GM18526 (cell line): ENCODE measurements around the gene AGBL1.

ENCODE experiments used
- POLR2A ChIP-seq: IDR thresholded peaks from 3 replicates; pipeline ENCODE4 v1.6.1; 2011; ENCODE audit not compliant: insufficient read length; ENCODE audit errors: extremely low read depth

Gene AGBL1

DNA sequence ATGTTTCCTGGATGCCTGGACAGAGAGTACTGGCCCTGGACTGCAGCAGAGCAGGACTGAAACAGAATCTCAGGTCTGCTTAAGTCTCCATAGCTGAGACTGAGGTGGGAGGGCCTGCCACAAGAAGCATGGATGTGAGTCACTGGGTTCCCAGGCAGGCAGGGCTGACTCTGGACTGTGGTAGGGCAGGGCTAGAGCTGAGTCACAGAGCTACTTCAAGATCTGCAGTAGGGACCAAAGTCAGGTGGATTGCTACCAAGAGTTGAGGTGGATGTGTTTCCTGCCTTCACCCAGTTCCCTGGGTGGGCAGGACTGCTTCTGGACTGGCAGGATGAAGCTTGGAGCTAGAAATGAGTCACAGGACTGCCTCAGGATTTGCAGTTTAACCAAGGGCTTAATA lies 282.9 kb downstream of the AGBL1 start:
- TF ChIP-seq POLR2A: no peak

DNA sequence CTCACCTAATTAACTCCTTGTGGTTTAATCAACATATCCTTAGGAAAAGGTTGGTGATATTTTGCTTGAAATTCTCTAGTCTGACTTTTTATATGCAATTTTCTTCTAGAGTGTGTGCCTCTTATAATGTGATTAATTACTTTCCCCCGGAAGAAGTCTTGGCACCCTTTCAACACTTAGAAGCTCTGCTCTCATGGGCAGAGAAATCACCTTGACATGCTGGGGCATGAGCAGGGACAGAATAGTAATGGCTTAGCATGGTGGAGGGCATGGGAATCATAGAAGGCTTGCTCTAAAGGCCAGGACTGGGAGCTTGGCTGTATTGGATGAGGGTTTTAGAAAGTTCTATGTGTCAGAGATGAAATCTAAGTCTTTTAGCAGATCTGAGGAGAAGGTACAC lies 293.5 kb downstream of the AGBL1 start:
- no peak for TF ChIP-seq POLR2A

DNA sequence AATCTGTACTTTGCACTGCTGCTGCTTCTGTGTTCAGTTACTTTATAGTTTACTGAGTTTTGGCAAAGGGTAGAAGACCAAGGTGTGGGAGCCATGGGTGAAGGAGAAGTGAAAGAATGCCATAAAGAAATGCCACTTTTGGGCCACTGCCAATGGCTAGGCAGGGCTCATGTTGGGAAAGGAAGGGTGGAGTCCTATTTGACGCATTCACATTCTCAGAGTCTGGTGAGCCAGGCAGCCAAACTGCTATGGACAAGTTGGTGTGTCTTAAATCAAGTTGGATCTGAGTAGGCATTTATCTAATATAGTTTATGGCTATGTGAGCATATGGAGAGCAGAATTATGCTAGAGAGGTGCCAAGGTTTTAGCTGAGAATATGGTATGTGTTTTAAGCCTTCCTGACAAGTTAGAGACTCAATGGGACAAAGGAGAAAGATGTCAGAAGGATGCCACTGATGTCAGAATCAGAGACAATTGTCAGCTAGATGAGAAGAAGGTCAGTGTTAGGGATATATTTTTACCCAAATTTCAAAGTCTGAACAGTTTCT lies 296.1 kb downstream of the AGBL1 start:
- TF ChIP-seq POLR2A: no peak

DNA sequence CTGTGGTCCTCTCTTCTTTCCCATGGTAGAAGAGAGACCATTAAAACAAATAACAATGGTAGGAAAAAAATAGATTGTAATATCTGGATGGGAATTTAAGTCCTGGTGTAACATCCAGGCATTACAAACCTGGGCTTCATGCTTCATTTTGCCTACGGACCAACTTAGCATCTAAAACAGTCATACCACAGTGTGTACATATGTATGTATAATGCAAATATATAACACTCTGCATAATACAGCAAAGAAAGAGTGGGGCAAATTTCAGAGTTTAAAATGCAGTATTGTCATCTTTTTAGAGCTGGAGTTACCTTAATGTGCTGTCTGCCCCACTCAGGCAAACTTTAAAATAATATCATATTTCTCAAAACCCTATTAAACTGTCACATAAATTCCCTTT lies 298.2 kb downstream of the AGBL1 start:
- TF ChIP-seq POLR2A: no peak

- no peak for TF ChIP-seq POLR2A
Measured at GRCh38 chr15:86382341-86382740, 302.7 kb downstream of the AGBL1 start.

- no peak for TF ChIP-seq POLR2A
Measured at GRCh38 chr15:86383611-86384010, 303.9 kb downstream of the AGBL1 start.

- TF ChIP-seq POLR2A: no peak
Measured at GRCh38 chr15:86384186-86384585, 304.5 kb downstream of the AGBL1 start.

DNA sequence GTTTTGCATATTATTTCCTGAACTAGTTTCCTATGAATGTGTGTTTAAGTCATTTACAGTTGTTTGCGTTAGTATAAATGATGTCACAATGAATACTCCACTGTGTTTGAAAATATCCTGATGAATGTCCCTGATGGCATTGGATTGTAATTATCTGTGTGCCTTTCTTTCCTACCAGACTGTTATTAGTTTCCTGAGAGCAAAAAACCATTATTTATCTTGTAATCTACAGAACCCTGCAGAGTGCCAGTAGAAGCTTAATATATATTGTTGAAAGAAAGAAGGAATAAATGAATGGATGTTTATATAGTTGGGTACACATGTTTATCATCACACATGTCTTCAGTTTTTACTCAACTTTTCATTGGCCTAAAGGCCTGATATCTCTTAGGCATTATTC lies 312.6 kb downstream of the AGBL1 start:
- no peak for TF ChIP-seq POLR2A

- TF ChIP-seq POLR2A: no peak
Measured at GRCh38 chr15:86392874-86393273, 313.2 kb downstream of the AGBL1 start.

- TF ChIP-seq POLR2A: no peak
Measured at GRCh38 chr15:86394866-86395265, 315.2 kb downstream of the AGBL1 start.

- no peak for TF ChIP-seq POLR2A
Measured at GRCh38 chr15:86399041-86399954, 319.6 kb downstream of the AGBL1 start.

DNA sequence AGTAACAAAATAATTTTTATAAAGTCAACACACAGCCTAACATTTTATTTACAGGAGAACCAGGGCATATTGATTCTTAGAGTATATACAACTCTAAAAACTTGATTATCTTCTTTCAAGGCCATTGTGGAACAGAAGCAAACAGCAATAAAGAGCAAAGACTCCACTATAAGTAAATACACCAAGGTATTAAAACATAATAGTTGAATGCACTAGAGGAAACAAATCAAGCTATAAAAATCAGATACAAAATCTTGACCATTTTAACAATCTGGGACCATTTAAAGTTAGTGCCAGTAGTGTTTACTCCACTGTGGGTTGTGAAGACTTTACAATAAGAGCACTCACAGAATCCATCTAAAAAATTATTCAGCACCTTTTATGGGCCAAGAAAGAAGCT lies 323.6 kb downstream of the AGBL1 start:
- no peak for TF ChIP-seq POLR2A

DNA sequence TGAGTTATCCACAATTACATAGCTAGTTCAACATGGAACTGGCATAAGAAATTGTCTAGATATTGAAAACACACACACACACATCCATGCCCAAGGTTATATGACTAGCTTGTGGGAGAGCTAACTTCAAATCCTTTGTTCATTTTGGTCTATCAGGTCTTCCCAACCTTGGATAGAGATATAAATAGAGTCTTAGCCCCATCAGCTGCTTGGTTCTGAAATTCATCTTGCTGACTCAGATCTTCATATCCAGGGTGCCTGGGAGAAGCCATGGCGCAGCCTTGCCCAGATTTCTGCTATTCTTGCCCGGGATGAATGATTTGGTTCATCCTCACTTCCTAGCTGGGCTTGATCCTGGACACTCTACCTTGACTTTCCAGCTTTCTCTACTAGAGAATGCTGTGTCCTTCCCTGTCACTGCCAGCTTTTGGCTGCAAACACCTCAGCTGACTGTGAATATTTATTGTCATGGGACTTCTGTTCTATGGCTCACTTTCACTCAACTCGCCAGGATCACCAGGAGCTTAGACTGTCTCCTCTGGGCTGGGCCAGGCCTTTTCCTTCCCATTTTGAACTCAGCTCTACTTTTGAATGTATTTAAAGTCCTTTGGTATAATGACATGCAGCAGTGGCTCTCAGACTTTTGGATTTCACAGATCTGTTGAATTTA lies 324.4 kb downstream of the AGBL1 start:
- no peak for TF ChIP-seq POLR2A

DNA sequence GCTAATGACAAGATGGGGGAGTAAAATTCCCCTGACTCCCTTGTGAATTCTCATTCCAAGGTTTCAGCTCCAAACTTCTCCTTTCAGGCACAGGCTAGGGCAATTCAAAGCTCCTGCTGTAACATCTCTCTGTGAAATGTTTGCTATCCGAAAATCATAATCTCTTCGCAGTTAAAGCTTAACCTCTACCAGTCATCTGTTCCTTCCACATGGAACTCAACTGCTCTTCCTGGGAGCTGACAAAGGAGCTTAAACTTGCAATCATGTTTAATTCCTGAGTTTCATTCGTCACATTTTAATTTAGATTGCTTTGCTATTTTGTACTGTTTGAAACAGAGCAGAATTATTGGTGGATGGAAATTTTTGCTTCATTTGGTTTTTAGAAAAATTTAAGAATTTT lies 328.6 kb downstream of the AGBL1 start:
- TF ChIP-seq POLR2A: no peak

DNA sequence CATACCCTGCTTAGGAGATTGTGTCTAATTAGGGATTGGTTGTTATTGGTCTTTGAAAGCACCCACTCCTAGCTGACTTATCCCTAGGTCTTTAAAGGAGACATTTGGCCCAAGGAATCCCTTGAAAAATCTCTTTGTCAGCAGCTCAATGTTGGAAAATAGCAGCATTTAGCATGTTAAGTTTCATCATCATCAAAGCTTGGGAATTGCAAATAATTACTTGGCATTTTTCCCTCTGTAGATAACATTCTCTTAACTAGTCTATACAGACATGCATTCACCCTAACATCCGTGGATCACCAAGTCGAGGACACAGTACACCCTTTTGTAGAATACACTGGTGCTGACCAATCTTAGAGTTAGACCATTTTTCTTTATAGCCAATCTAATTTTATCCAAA lies 332.2 kb downstream of the AGBL1 start:
- no peak for TF ChIP-seq POLR2A

GRCh38 chr15:86413191-86413590 lies 333.5 kb downstream of the AGBL1 start:
- TF ChIP-seq POLR2A: no peak
